D721Med (cell line): Measurements from ENCODE around the gene PLK1.

ENCODE experiments used
- DNase-seq: peaks from one replicate; pipeline ENCODE4 v3.0.0; 2011; ENCODE audit warnings: low spot score; ENCODE audit not compliant: insufficient read length
- FAIRE-seq: peaks from 2 replicates; lab custom pipeline; 2011; peaks lifted over from hg19 to GRCh38; lab: Jason Lieb, UNC
- TF ChIP-seq, protein P1 (sequence below): IDR thresholded peaks from 2 replicates; pipeline ENCODE4 v1.5.1; 2012; ENCODE audit warnings: mild to moderate bottlenecking, control low read depth; ENCODE audit not compliant: insufficient read depth; ENCODE audit errors: missing control alignments

The PLK1 gene

DNA sequence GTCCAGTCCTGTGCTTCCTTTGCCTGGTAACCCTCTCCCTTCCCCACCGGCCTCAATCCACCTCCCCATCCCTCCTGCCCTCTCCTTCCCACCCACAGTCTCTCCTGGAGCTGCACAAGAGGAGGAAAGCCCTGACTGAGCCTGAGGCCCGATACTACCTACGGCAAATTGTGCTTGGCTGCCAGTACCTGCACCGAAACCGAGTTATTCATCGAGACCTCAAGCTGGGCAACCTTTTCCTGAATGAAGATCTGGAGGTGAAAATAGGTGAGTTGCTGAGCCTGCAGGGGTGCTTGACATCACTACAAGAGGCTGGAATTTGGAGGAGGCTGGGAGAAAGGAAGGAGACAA is 1.3 kb downstream of the PLK1 start:
- DNase-seq (no peak), FAIRE-seq (no peak)
- TF ChIP-seq, protein P1, sequence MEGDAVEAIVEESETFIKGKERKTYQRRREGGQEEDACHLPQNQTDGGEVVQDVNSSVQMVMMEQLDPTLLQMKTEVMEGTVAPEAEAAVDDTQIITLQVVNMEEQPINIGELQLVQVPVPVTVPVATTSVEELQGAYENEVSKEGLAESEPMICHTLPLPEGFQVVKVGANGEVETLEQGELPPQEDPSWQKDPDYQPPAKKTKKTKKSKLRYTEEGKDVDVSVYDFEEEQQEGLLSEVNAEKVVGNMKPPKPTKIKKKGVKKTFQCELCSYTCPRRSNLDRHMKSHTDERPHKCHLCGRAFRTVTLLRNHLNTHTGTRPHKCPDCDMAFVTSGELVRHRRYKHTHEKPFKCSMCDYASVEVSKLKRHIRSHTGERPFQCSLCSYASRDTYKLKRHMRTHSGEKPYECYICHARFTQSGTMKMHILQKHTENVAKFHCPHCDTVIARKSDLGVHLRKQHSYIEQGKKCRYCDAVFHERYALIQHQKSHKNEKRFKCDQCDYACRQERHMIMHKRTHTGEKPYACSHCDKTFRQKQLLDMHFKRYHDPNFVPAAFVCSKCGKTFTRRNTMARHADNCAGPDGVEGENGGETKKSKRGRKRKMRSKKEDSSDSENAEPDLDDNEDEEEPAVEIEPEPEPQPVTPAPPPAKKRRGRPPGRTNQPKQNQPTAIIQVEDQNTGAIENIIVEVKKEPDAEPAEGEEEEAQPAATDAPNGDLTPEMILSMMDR = no peak

DNA sequence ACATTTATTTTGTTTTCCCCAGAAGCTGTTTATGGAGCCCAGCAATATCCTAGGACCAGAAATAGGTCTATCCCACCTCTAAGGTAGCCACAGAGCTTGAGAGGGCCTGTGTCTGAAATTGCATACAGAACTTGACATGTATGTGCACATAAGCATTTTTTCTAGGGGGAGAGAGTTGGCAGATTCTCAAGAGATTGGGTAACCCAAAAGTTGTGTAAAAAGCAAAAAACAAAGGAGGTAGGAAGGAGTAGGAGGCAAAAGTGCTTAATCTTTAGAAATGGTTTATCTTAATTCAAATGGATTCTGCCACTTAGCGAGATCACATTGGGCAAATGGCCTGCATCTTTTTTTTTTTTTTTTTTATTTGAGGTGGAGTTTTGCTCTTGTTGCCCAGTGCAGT is 3.5 kb downstream of the PLK1 start:
- TF ChIP-seq, protein P1 = no peak
- FAIRE-seq (no peak), DNase-seq (no peak)

DNA sequence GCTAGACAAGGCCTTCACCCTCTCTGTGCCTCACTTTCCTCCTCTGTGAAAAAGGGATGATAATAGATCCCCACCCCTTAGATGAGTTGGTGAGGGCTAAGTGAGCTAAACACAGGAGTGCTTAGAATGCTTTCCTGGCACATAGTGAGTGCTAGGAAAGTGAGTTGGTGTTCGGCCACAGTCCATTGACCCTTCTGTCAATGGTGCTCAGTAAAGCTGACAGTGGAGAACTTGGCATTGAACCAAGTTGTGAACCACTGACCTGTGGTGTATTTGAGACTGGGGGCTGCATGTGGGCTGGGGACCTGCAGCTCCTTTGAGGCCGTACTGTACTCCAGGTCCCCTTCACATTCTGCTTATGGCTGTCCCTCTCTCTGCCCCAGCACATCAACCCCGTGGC is 4.8 kb downstream of the PLK1 start:
- TF ChIP-seq, protein P1 = no peak
- DNase-seq = no peak
- FAIRE-seq = no peak

DNA sequence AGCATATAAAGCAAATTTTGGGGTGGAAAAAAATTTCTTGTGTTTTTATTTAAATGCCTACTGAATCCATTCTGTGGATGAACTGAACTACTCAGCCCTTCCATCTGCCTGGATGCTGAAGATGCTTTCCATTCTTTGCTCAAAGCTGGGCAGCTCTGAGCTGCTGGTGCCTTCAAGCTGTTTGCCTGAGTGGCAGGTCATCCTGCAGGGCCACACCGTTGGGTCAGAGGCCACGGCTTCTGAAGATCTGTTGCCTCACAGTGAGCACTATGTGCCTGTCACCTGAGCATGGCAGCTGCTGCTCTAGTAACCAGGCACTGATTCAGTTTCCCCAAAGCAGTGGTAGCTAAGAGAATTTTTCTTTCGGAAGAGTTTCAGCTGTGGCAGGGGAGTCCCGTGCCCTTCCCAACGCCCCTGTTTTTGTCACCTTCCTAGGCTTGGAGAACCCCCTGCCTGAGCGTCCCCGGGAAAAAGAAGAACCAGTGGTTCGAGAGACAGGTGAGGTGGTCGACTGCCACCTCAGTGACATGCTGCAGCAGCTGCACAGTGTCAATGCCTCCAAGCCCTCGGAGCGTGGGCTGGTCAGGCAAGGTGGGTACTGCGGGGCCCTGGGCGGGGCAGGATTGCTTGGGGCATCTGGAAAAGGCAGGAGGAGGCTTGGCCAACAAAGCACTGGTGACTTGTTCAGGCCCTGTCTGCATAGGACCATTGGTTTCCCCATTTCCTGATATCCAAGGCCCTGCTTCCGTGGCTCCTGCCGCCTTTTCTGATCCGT is 8.5 kb downstream of the PLK1 start:
- no peak for FAIRE-seq
- DNase-seq = no peak
- TF ChIP-seq, protein P1 = no peak

DNA sequence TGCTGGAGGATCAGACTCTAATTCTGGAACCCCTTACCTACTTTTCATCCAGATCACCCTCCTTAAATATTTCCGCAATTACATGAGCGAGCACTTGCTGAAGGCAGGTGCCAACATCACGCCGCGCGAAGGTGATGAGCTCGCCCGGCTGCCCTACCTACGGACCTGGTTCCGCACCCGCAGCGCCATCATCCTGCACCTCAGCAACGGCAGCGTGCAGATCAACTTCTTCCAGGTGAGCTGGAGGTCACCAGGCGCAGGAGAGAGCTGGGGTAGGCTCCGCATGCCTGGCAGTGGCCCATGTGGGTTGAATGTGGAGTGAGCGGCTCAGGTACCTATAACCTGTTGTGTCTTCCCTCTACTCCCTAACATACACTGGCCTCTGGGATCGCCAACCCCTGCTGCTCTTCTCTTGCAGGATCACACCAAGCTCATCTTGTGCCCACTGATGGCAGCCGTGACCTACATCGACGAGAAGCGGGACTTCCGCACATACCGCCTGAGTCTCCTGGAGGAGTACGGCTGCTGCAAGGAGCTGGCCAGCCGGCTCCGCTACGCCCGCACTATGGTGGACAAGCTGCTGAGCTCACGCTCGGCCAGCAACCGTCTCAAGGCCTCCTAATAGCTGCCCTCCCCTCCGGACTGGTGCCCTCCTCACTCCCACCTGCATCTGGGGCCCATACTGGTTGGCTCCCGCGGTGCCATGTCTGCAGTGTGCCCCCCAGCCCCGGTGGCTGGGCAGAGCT is 10.9 kb downstream of the PLK1 start:
- TF ChIP-seq, protein P1 = no peak
- no peak for FAIRE-seq
- DNase-seq = no peak

DNA sequence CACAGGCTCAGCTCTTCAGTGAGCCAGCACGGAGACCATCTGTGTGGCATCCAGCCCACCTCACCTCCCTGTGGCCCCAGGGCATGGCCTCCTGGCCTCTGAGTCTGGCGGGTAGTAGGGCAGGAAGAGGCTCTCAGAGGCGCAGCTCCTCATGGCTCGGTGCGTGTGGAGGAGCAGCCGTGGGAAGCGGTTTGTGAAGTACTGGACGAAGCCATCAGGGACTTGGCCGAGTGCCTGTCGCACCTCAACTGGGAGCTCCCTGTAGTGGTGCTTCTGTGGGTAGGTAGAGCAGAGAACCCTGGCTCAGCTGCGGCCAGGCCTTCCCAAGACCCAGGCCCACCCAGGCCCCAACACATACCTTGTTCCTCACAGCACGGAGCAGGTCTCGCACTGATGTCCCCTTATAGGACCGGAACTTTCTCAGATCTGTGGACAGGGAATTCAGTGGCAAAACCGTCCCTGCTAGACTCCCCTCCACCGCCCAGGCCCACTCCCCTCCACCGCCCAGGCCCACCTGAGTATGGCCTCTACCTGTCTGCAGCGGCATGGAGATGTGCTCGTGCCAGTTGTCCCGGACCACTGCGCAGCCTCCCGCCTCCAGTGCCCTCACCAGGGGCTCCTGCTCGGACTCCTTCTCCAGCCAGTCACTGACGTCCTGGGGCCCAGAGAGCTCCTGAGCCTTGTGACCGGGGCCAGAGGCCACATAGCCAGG is 12.2 kb downstream of the PLK1 start:
- DNase-seq (no peak), FAIRE-seq (no peak)
- TF ChIP-seq, protein P1 = no peak
